Liver (tissue), 9 donors: ENCODE results near the gene THOP1. TPM values are rescaled to one million over a fixed set of nuclear protein-coding genes. Genes with fewer than 3 reads are reported as not detected.

ENCODE experiments used
- DNase-seq: peaks from one replicate; pipeline ENCODE4 v3.0.0-alpha.2; 2017; ENCODE audit warnings: low spot score
- H3K27ac ChIP-seq, 2 donors: one replicate each; pipeline ENCODE4 v1.7.0; 2013; ENCODE audit warnings: inconsistent platforms in 2 of 2, low read length in 2 of 2, control low read depth in 1 of 2, low read depth in 1 of 2, mild to moderate bottlenecking in 1 of 2
- H3K27me3 ChIP-seq, 4 donors: one replicate each; pipeline versions ENCODE4 v1.6.1 to v1.7.0; 2013; ENCODE audit warnings: low read length in 3 of 4, inconsistent platforms in 1 of 4, mild to moderate bottlenecking in 1 of 4, moderate library complexity in 1 of 4; ENCODE audit not compliant: control insufficient read depth in 4 of 4, insufficient read depth in 4 of 4
- H3K36me3 ChIP-seq, 4 donors: one replicate each; pipeline versions ENCODE4 v1.6.1 to v1.7.0; 2013; ENCODE audit warnings: low read length in 3 of 4, mild to moderate bottlenecking in 3 of 4, low read depth in 1 of 4, moderate library complexity in 1 of 4; ENCODE audit not compliant: control insufficient read depth in 4 of 4, insufficient read depth in 3 of 4
- H3K4me1 ChIP-seq, 4 donors: one replicate each; pipeline versions ENCODE4 v1.6.1 to v1.7.0; 2013; ENCODE audit warnings: low read length in 3 of 4, mild to moderate bottlenecking in 3 of 4, moderate library complexity in 1 of 4; ENCODE audit not compliant: control insufficient read depth in 4 of 4, insufficient read depth in 4 of 4
- H3K4me3 ChIP-seq, 3 donors: one replicate each; pipeline versions ENCODE4 v1.6.1 to v1.7.0; 2013; ENCODE audit warnings: low read length in 3 of 3, control low read depth in 1 of 3, low read depth in 1 of 3, mild to moderate bottlenecking in 1 of 3
- H3K9ac ChIP-seq, 2 donors: one replicate each; pipeline ENCODE4 v1.7.0; 2013; ENCODE audit warnings: low read length in 2 of 2, mild to moderate bottlenecking in 2 of 2, moderate library complexity in 2 of 2, control low read depth in 1 of 2, low read depth in 1 of 2
- H3K9me3 ChIP-seq, 4 donors: one replicate each; pipeline versions ENCODE4 v1.6.1 to v1.7.0; 2013; ENCODE audit warnings: low read length in 3 of 4; ENCODE audit not compliant: control insufficient read depth in 4 of 4
- EGR1 ChIP-seq, 2 donors: IDR thresholded peaks; 2 replicates each; pipeline ENCODE4 v1.6.1; 2016 to 2018; ENCODE audit warnings: antibody characterized with exemption in 2 of 2, low read depth in 2 of 2
- FOXA1 ChIP-seq: IDR thresholded peaks from 2 replicates; pipeline ENCODE4 v1.6.1; 2016; ENCODE audit warnings: antibody characterized with exemption
- FOXA2 ChIP-seq: IDR thresholded peaks from 2 replicates; pipeline ENCODE4 v1.6.1; 2016; ENCODE audit warnings: antibody characterized with exemption
- GABPA ChIP-seq, 2 donors: IDR thresholded peaks in 1 of 2; conservative IDR thresholded peaks in 1 of 2; 2 replicates each; pipeline ENCODE4 v1.6.1; 2016; ENCODE audit warnings: antibody characterized with exemption in 2 of 2, mild to moderate bottlenecking in 1 of 2, moderate library complexity in 1 of 2
- HNF4A ChIP-seq, 2 donors: conservative IDR thresholded peaks; 2 replicates each; pipeline ENCODE4 v1.6.1; 2016; ENCODE audit warnings: antibody characterized with exemption in 2 of 2, mild to moderate bottlenecking in 2 of 2
- HNF4G ChIP-seq: IDR thresholded peaks from 2 replicates; pipeline ENCODE4 v1.6.1; 2016; ENCODE audit warnings: antibody characterized with exemption
- JUND ChIP-seq, 2 donors: IDR thresholded peaks; 2 replicates each; pipeline ENCODE4 v1.6.1; 2016; ENCODE audit warnings: antibody characterized with exemption in 2 of 2
- NR2F2 ChIP-seq: IDR thresholded peaks from 2 replicates; pipeline ENCODE4 v1.6.1; 2016; ENCODE audit warnings: antibody characterized with exemption
- RAD21 ChIP-seq, 2 donors: IDR thresholded peaks; 2 replicates each; pipeline ENCODE4 v1.6.1; 2016; ENCODE audit warnings: antibody characterized with exemption in 2 of 2, mild to moderate bottlenecking in 2 of 2
- RXRA ChIP-seq, 2 donors: IDR thresholded peaks; 2 replicates each; pipeline ENCODE4 v1.6.1; 2017 to 2018; ENCODE audit warnings: antibody characterized with exemption in 2 of 2, mild to moderate bottlenecking in 1 of 2
- SP1 ChIP-seq: IDR thresholded peaks from 2 replicates; pipeline ENCODE4 v1.6.1; 2018; ENCODE audit warnings: antibody characterized with exemption, mild to moderate bottlenecking
- TAF1 ChIP-seq: conservative IDR thresholded peaks from 2 replicates; pipeline ENCODE4 v1.6.1; 2016; ENCODE audit warnings: antibody characterized with exemption, mild to moderate bottlenecking
- YY1 ChIP-seq: IDR thresholded peaks from 2 replicates; pipeline ENCODE4 v1.6.1; 2016; ENCODE audit warnings: antibody characterized with exemption, mild to moderate bottlenecking
- WGBS: extraction: QIAGEN DNeasy Blood & Tissue Kit; methylation state at CpG from one replicate; pipeline ENCODE4 v1.1.7; 2013; 5-methylcytosine and 5-hydroxymethylcytosine counted together
- polyA plus RNA-seq, 2 donors: library from polyadenylated mRNA; stranded (reverse) in 1 of 2; unstranded in 1 of 2; fragments of 200-250 nt in 1 of 2; fragments of >200 nt in 1 of 2; fragmentation: Nextera tagmentation in 1 of 2; extraction: Ambion mirVana in 1 of 2; gene quantifications; one replicate each; pipeline versions ENCODE4 v1.2.1 to v1.2.3, GENCODE V29; 2013 to 2015
- total RNA-seq, 2 donors: library from RNA; depleted of rRNA; stranded (reverse); fragments of >200 nt; gene quantifications; one replicate each; pipeline ENCODE4 v1.2.3, GENCODE V29; 2014
- TF ChIP-seq, protein P1 (sequence below): IDR thresholded peaks from 2 replicates; pipeline ENCODE4 v1.6.1; 2016; ENCODE audit warnings: antibody characterized with exemption
- TF ChIP-seq, protein P2 (sequence below): IDR thresholded peaks from 2 replicates; pipeline ENCODE4 v1.6.1; 2016; ENCODE audit warnings: antibody characterized with exemption
- TF ChIP-seq, protein P3 (sequence below): IDR thresholded peaks from 2 replicates; pipeline ENCODE4 v1.6.1; 2016; ENCODE audit warnings: antibody characterized with exemption, mild to moderate bottlenecking
- TF ChIP-seq, protein P4 (sequence below): fragments of 150-350 bp; IDR thresholded peaks from 2 replicates; pipeline ENCODE4 v1.5.1; 2017; ENCODE audit warnings: improper control_type of control experiment, low read depth, low read length; ENCODE audit not compliant: missing input control
- TF ChIP-seq, protein P5 (sequence below): IDR thresholded peaks from 2 replicates; pipeline ENCODE4 v1.6.1; 2016; ENCODE audit warnings: antibody characterized with exemption
- donor health status: healthy.
- donor health status: healthy.
- donor health status: healthy.
- donor health status: healthy.
- donor health status: healthy.

THOP1 gene
- total and polyA plus RNA-seq, 4 donors = 39.1 to 56.2 (median 44.7) TPM

DNA sequence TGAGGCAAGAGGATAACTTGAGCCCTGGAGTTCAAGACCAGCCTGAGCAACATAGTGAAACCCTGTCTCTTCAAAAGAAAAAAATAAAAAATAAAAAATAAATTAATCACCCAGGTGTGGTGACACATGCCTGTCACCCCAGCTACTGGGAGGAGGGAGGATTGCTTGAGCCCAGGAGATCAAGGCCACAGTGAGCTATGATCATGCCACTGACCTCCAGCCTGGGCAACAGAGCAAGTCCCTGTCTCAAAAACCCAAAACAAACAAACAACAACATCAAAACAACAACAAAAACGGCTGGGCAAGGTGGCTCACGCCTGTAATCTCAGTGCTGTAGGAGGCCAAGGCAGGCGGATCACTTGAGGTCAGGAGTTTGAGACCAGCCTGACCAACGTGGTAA is 41.2 kb upstream of the THOP1 start:
- Histone ChIP-seq H3K4me1 (peaks cover 2 to 7% (median 3%) of the 10 kb centered on the region in 4 donors), H3K27me3 (no peaks in the 10 kb centered on the region), H3K9ac (no peak overlapping the region), H3K4me3 (no peak overlapping the region), H3K9me3 (no peaks in the 10 kb centered on the region), H3K36me3 (no peaks in the 10 kb centered on the region), H3K27ac (no peak overlapping the region)
- no peak for DNase-seq
- WGBS = 38% methylated on average over 4 of the region's 4 CpGs
- TF ChIP-seq, protein P1, sequence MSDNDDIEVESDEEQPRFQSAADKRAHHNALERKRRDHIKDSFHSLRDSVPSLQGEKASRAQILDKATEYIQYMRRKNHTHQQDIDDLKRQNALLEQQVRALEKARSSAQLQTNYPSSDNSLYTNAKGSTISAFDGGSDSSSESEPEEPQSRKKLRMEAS = no peak
- no peak for TF ChIP-seq HNF4G
- no peak for TF ChIP-seq YY1
- no peak for TF ChIP-seq HNF4A (conservative IDR thresholded peaks at IDR 0.05)
- no peak for TF ChIP-seq EGR1 (IDR thresholded peaks at IDR 0.05; ENCODE audit: low read depth in 2 of 2)
- TF ChIP-seq, protein P2, sequence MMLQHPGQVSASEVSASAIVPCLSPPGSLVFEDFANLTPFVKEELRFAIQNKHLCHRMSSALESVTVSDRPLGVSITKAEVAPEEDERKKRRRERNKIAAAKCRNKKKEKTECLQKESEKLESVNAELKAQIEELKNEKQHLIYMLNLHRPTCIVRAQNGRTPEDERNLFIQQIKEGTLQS = no peak
- no peak for TF ChIP-seq SP1
- no peak for TF ChIP-seq RAD21 (IDR thresholded peaks at IDR 0.05)
- TF ChIP-seq JUND (IDR thresholded peaks at IDR 0.05) = no peak
- no peak for TF ChIP-seq RXRA (IDR thresholded peaks at IDR 0.05)
- no peak for TF ChIP-seq FOXA2
- no peak for TF ChIP-seq GABPA (IDR thresholded peaks at IDR 0.05 in 1 of 2, conservative IDR thresholded peaks at IDR 0.05 in 1 of 2)
- TF ChIP-seq, protein P3, sequence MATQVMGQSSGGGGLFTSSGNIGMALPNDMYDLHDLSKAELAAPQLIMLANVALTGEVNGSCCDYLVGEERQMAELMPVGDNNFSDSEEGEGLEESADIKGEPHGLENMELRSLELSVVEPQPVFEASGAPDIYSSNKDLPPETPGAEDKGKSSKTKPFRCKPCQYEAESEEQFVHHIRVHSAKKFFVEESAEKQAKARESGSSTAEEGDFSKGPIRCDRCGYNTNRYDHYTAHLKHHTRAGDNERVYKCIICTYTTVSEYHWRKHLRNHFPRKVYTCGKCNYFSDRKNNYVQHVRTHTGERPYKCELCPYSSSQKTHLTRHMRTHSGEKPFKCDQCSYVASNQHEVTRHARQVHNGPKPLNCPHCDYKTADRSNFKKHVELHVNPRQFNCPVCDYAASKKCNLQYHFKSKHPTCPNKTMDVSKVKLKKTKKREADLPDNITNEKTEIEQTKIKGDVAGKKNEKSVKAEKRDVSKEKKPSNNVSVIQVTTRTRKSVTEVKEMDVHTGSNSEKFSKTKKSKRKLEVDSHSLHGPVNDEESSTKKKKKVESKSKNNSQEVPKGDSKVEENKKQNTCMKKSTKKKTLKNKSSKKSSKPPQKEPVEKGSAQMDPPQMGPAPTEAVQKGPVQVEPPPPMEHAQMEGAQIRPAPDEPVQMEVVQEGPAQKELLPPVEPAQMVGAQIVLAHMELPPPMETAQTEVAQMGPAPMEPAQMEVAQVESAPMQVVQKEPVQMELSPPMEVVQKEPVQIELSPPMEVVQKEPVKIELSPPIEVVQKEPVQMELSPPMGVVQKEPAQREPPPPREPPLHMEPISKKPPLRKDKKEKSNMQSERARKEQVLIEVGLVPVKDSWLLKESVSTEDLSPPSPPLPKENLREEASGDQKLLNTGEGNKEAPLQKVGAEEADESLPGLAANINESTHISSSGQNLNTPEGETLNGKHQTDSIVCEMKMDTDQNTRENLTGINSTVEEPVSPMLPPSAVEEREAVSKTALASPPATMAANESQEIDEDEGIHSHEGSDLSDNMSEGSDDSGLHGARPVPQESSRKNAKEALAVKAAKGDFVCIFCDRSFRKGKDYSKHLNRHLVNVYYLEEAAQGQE = no peak
- no peak for TF ChIP-seq FOXA1
- TF ChIP-seq, protein P4, sequence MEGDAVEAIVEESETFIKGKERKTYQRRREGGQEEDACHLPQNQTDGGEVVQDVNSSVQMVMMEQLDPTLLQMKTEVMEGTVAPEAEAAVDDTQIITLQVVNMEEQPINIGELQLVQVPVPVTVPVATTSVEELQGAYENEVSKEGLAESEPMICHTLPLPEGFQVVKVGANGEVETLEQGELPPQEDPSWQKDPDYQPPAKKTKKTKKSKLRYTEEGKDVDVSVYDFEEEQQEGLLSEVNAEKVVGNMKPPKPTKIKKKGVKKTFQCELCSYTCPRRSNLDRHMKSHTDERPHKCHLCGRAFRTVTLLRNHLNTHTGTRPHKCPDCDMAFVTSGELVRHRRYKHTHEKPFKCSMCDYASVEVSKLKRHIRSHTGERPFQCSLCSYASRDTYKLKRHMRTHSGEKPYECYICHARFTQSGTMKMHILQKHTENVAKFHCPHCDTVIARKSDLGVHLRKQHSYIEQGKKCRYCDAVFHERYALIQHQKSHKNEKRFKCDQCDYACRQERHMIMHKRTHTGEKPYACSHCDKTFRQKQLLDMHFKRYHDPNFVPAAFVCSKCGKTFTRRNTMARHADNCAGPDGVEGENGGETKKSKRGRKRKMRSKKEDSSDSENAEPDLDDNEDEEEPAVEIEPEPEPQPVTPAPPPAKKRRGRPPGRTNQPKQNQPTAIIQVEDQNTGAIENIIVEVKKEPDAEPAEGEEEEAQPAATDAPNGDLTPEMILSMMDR = no peak
- TF ChIP-seq NR2F2 = no peak
- TF ChIP-seq, protein P5, sequence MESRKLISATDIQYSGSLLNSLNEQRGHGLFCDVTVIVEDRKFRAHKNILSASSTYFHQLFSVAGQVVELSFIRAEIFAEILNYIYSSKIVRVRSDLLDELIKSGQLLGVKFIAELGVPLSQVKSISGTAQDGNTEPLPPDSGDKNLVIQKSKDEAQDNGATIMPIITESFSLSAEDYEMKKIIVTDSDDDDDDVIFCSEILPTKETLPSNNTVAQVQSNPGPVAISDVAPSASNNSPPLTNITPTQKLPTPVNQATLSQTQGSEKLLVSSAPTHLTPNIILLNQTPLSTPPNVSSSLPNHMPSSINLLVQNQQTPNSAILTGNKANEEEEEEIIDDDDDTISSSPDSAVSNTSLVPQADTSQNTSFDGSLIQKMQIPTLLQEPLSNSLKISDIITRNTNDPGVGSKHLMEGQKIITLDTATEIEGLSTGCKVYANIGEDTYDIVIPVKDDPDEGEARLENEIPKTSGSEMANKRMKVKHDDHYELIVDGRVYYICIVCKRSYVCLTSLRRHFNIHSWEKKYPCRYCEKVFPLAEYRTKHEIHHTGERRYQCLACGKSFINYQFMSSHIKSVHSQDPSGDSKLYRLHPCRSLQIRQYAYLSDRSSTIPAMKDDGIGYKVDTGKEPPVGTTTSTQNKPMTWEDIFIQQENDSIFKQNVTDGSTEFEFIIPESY = no peak
- no peak for TF ChIP-seq TAF1
